Activated CD8-positive, alpha-beta T cell treated with anti-CD3 and anti-CD28 coated beads for 36 hours (primary cell): ENCODE data around the gene ANKRD44. TPM values are rescaled to one million over a fixed set of nuclear protein-coding genes. Genes with fewer than 3 reads are reported as not detected.

Experiments used
- ATAC-seq: fragments of 200-7000 bp; cut with Tn5 transposase; one replicate; pipeline ENCODE4 v1.10.0; 2021; ENCODE audit warnings: mild to moderate bottlenecking, moderate library complexity
- CTCF ChIA-PET: fragments of 350-600 bp; sonication (Branson Sonifier 250); formaldehyde crosslinking; loops from one replicate; lab custom pipeline; 2021; ENCODE audit warnings: antibody characterized with exemption; lab: Charles Lee
- POLR2A ChIA-PET: fragments of 350-600 bp; sonication (Branson Sonifier 250); formaldehyde crosslinking; loops from one replicate; lab custom pipeline; 2021; ENCODE audit warnings: antibody characterized with exemption; lab: Charles Lee
- DNase-seq: peaks from one replicate; pipeline ENCODE4 v3.0.0-alpha.2; 2020
- H3K27ac Mint-ChIP-seq: one replicate; pipeline ENCODE4 v1.8.0; 2021; ENCODE audit warnings: mild to moderate bottlenecking, mixed read lengths
- H3K27me3 Mint-ChIP-seq: one replicate; pipeline ENCODE4 v1.8.0; 2021; ENCODE audit warnings: mixed read lengths
- H3K36me3 Mint-ChIP-seq: one replicate; pipeline ENCODE4 v1.8.0; 2021; ENCODE audit warnings: low read depth, mixed read lengths
- H3K4me1 Mint-ChIP-seq: one replicate; pipeline ENCODE4 v1.8.0; 2021; ENCODE audit warnings: low read depth, mixed read lengths
- H3K4me3 Mint-ChIP-seq: one replicate; pipeline ENCODE4 v1.8.0; 2021; ENCODE audit warnings: mild to moderate bottlenecking, moderate library complexity, mixed read lengths
- H3K9me3 Mint-ChIP-seq: one replicate; pipeline ENCODE4 v1.8.0; 2021; ENCODE audit warnings: mixed read lengths
- intact Hi-C: fragments of 100-400 bp; cut with micrococcal nuclease; formaldehyde crosslinking; loops from one replicate; pipeline ENCODE4 v1.10.0; 2022
- total RNA-seq, 2 experiments: library from RNA; stranded (reverse); gene quantifications; one replicate each; pipeline ENCODE4 v1.2.3, GENCODE V29; 2021
- TF ChIP-seq, protein P1 (sequence below): fragments of 200-600 bp; IDR thresholded peaks from one replicate; pipeline ENCODE4 v1.8.0; 2022; ENCODE audit warnings: antibody characterized with exemption, mild to moderate bottlenecking

ANKRD44 gene
- total RNA-seq, 2 experiments from 2014 or later = 131 to 132 TPM

DNA sequence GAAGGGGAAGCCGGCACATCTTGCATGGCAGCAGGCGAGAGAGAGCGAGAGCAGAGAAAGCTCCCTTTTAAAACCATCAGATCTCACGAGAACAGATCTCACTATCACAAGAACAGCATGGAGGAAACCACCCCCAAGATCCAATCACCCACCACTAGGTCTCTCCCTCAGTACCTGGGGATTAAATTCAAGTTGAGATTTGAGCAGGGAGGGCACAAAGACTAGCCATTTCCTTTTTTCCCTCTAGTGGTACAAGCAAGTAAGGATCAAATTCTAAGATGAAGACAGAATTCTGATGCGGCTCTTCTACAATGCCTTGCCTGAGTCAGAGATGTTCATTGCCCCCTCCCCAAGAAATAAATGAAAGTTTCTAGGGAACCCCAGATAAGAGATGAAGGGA is 45.6 kb upstream of the ANKRD44 start:
- ATAC-seq (peak; percentile 37), DNase-seq (peak; percentile 12)
- H3K9me3 Mint-ChIP-seq = peaks cover 8% of the 10 kb centered on the region
- POLR2A ChIA-PET = interaction anchor here (0.6 to 1.2 kb wide), 3 partner anchors 10 to 229 kb away, joined by 3 to 7 read pairs (median 6); no protein-coding TSS in a partner anchor
- peaks cover 36% of the 10 kb centered on the region for H3K4me1 Mint-ChIP-seq
- CTCF ChIA-PET = interaction anchor here (0.6 to 4.6 kb wide), 7 partner anchors 9 to 376 kb away, joined by 3 to 16 read pairs (median 4); no protein-coding TSS in a partner anchor
- H3K4me3 Mint-ChIP-seq = peak overlapping the region; percentile 1
- H3K27ac Mint-ChIP-seq = no peak overlapping the region
- TF ChIP-seq, protein P1, sequence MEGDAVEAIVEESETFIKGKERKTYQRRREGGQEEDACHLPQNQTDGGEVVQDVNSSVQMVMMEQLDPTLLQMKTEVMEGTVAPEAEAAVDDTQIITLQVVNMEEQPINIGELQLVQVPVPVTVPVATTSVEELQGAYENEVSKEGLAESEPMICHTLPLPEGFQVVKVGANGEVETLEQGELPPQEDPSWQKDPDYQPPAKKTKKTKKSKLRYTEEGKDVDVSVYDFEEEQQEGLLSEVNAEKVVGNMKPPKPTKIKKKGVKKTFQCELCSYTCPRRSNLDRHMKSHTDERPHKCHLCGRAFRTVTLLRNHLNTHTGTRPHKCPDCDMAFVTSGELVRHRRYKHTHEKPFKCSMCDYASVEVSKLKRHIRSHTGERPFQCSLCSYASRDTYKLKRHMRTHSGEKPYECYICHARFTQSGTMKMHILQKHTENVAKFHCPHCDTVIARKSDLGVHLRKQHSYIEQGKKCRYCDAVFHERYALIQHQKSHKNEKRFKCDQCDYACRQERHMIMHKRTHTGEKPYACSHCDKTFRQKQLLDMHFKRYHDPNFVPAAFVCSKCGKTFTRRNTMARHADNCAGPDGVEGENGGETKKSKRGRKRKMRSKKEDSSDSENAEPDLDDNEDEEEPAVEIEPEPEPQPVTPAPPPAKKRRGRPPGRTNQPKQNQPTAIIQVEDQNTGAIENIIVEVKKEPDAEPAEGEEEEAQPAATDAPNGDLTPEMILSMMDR = no peak
- intact Hi-C loops = no loop called here
- no peaks in the 10 kb centered on the region for H3K27me3 Mint-ChIP-seq
- H3K36me3 Mint-ChIP-seq = no peaks in the 10 kb centered on the region

DNA sequence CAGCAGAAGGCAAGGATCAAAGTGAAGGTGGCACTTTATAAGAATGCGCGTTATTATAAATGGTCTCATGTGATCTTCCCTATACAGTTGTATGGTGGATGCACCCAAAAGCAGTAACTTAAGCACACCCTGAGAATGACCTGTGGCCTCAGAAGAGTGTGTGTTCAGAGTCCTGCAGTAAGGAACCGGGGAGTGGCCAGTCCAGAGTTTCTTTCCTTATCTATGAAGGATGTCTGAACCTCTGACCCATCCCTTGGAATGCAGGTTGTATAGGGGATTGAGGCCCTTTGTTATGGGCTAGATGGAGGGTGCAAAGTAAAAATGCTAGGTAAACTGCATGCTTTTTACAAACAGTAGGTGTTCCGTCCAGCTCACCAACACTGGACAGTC is 43.6 kb upstream of the ANKRD44 start:
- H3K4me3 Mint-ChIP-seq = no peak overlapping the region
- H3K9me3 Mint-ChIP-seq = peaks cover 2% of the 10 kb centered on the region
- no peaks in the 10 kb centered on the region for H3K36me3 Mint-ChIP-seq
- DNase-seq (no peak), ATAC-seq (no peak)
- TF ChIP-seq, protein P1 = no peak
- POLR2A ChIA-PET = interaction anchor here (0.6 kb wide), 1 partner anchor 242 kb away, joined by 4 read pairs; no protein-coding TSS in a partner anchor
- no peaks in the 10 kb centered on the region for H3K27me3 Mint-ChIP-seq
- intact Hi-C loops = no loop called here
- peaks cover 30% of the 10 kb centered on the region for H3K4me1 Mint-ChIP-seq
- no peak overlapping the region for H3K27ac Mint-ChIP-seq
- CTCF ChIA-PET = interaction anchor here (0.8 to 4.6 kb wide), 5 partner anchors 11 to 342 kb away, joined by 3 to 16 read pairs (median 6); no protein-coding TSS in a partner anchor

DNA sequence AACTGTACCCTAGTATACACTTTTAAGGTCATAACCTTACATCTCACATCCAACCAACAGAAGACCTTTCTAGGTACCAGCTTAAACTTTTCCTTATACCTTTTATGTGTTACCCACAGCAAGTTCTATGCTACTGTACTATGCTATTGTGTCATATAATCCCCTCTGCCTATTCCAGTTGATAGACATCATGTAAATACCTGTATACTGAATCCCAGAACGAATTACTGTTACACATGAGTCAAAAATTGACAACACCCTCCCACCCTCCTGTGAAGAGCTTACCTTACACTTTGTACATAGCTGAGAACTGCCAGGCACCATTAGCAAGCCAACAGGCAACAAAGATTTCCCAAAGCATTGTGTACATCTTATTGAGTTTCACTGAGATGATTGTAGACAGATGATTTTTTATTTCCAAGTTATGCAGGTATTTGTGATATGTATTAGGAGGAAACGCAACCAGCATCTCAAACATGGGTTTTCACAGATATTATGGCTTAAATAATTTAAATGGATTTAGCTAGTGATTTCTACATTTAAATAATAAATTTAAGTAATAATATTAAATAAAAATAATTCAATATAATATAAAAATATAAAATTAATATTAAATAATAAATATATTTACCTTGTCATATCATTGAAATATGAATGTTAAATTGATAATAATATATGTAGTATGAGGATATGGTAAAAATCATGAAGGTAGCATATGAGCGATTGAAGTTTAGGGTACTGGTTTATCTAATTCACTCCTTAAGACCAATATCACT is 43.0 kb upstream of the ANKRD44 start:
- ChIA-PET POLR2A (interaction anchor here (0.6 kb wide), 1 partner anchor 22 kb away, joined by 3 read pairs; no protein-coding TSS in a partner anchor), CTCF (interaction anchor here (0.8 to 4.6 kb wide), 4 partner anchors 11 to 342 kb away, joined by 3 to 16 read pairs (median 6); no protein-coding TSS in a partner anchor)

DNA sequence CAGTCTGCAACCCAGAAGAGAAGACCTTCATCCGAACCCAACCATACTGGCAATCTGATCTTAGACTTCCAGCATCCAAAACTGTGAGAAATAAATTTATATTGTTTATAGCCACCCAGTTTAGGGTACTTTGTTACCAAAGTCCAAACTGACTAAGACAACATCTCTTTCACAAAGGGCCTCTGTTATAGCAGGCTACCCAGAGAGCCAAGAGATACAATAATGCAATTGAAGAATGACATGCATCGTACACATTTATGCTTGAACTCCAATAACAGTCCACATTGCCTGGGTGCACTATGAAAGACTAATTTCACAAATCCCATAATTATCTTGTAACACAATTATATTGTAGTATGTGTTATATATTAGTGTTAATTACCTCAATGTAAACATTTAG is 39.1 kb upstream of the ANKRD44 start:
- H3K9me3 Mint-ChIP-seq = no peaks in the 10 kb centered on the region
- no peaks in the 10 kb centered on the region for H3K36me3 Mint-ChIP-seq
- DNase-seq (no peak), ATAC-seq (no peak)
- TF ChIP-seq, protein P1 = no peak
- ChIA-PET CTCF (interaction anchor here (1.1 kb wide), 1 partner anchor 13 kb away, joined by 3 read pairs; no protein-coding TSS in a partner anchor), POLR2A (no interaction called here)
- no peak overlapping the region for H3K27ac Mint-ChIP-seq
- H3K4me3 Mint-ChIP-seq = no peak overlapping the region
- H3K27me3 Mint-ChIP-seq = no peaks in the 10 kb centered on the region
- intact Hi-C loops = no loop called here
- H3K4me1 Mint-ChIP-seq = peaks cover 11% of the 10 kb centered on the region

More for the DNA sequence above, 43.0 kb upstream of the ANKRD44 start:
- H3K4me1 Mint-ChIP-seq = peaks cover 24% of the 10 kb centered on the region
- no peaks in the 10 kb centered on the region for H3K27me3 Mint-ChIP-seq
- no peak overlapping the region for H3K27ac Mint-ChIP-seq
- no peak for ATAC-seq
- no peaks in the 10 kb centered on the region for H3K9me3 Mint-ChIP-seq
- intact Hi-C loops = no loop called here
- TF ChIP-seq, protein P1 = no peak
- H3K36me3 Mint-ChIP-seq = no peaks in the 10 kb centered on the region
- no peak overlapping the region for H3K4me3 Mint-ChIP-seq
- no peak for DNase-seq
